ENCODE measurements around the gene FARS2. TPM values are rescaled to one million over a fixed set of nuclear protein-coding genes. Genes with fewer than 3 reads are reported as not detected.

The FARS2 gene
- total RNA-seq, 3 donors from 2014 or later: 12.0 to 29.6 (median 24.3) TPM

DNA sequence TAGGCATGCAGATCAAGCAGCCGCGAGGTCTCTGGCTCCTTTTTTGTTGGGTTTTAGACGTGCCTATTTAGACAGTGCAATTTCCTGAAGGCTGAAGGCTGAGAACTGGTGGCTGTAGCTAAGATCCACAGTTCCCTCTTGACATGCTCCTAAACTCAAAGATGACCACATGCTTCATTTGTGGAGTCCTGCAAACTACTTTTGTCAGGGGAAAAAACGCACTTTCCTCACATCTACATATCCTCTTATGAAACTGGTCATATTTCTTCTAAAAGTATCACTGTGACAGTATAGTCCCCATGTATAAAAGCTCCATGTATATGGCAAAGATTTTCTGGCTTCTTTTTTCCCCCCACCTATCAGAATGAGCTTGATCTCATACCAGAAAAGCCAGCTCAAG is 31.2 kb upstream of the FARS2 start:
- intact Hi-C loops (cut with DNase I; ENCODE audit: low total_unique reads): no loop called here
- Histone ChIP-seq H3K4me3 (no peak overlapping the region), H3K27ac (no peak overlapping the region), H3K4me1 (no peaks in the 10 kb centered on the region), H3K9me3 (no peaks in the 10 kb centered on the region), H3K36me3 (no peaks in the 10 kb centered on the region), H3K27me3 (no peaks in the 10 kb centered on the region)
- DNase-seq (ENCODE audit: low spot score in 2 of 2): no peak
- no peak for TF ChIP-seq POLR2AphosphoS5 (IDR thresholded peaks at IDR 0.05)
- no peak for TF ChIP-seq POLR2A (IDR thresholded peaks at IDR 0.05)
- TF ChIP-seq, protein P1, sequence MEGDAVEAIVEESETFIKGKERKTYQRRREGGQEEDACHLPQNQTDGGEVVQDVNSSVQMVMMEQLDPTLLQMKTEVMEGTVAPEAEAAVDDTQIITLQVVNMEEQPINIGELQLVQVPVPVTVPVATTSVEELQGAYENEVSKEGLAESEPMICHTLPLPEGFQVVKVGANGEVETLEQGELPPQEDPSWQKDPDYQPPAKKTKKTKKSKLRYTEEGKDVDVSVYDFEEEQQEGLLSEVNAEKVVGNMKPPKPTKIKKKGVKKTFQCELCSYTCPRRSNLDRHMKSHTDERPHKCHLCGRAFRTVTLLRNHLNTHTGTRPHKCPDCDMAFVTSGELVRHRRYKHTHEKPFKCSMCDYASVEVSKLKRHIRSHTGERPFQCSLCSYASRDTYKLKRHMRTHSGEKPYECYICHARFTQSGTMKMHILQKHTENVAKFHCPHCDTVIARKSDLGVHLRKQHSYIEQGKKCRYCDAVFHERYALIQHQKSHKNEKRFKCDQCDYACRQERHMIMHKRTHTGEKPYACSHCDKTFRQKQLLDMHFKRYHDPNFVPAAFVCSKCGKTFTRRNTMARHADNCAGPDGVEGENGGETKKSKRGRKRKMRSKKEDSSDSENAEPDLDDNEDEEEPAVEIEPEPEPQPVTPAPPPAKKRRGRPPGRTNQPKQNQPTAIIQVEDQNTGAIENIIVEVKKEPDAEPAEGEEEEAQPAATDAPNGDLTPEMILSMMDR (IDR thresholded peaks at IDR 0.05): no peak

GRCh38 chr6:5231289-5231688 is 30.0 kb upstream of the FARS2 start:
- Histone ChIP-seq H3K27ac (no peak overlapping the region), H3K36me3 (no peaks in the 10 kb centered on the region), H3K4me3 (no peak overlapping the region), H3K4me1 (no peaks in the 10 kb centered on the region), H3K27me3 (no peaks in the 10 kb centered on the region), H3K9me3 (no peaks in the 10 kb centered on the region)
- DNase-seq (ENCODE audit: low spot score in 2 of 2): no peak
- intact Hi-C loops (cut with DNase I; ENCODE audit: low total_unique reads): no loop called here
- TF ChIP-seq POLR2AphosphoS5 (IDR thresholded peaks at IDR 0.05) (no peak), POLR2A (IDR thresholded peaks at IDR 0.05) (no peak)
- TF ChIP-seq, protein P1 (IDR thresholded peaks at IDR 0.05): no peak

- no peaks in the 10 kb centered on the region for H3K36me3 ChIP-seq
Observed at GRCh38 chr6:5234874-5235273, 26.4 kb upstream of the FARS2 start.

GRCh38 chr6:5235830-5236229 is 25.5 kb upstream of the FARS2 start:
- no peak for DNase-seq (ENCODE audit: low spot score in 2 of 2)
- TF ChIP-seq POLR2A (IDR thresholded peaks at IDR 0.05) (no peak), POLR2AphosphoS5 (IDR thresholded peaks at IDR 0.05) (no peak)
- TF ChIP-seq, protein P1 (IDR thresholded peaks at IDR 0.05): no peak
- Histone ChIP-seq H3K27me3 (no peaks in the 10 kb centered on the region), H3K4me1 (no peaks in the 10 kb centered on the region), H3K4me3 (no peak overlapping the region), H3K36me3 (no peaks in the 10 kb centered on the region), H3K9me3 (no peaks in the 10 kb centered on the region), H3K27ac (no peak overlapping the region)
- intact Hi-C loops (cut with DNase I; ENCODE audit: low total_unique reads): no loop called here

More at GRCh38 chr6:5234874-5235273, 26.4 kb upstream of the FARS2 start:
- Histone ChIP-seq H3K27me3 (no peaks in the 10 kb centered on the region), H3K27ac (no peak overlapping the region), H3K4me1 (no peaks in the 10 kb centered on the region), H3K9me3 (no peaks in the 10 kb centered on the region), H3K4me3 (no peak overlapping the region)
- TF ChIP-seq, protein P1 (IDR thresholded peaks at IDR 0.05): no peak
- TF ChIP-seq POLR2AphosphoS5 (IDR thresholded peaks at IDR 0.05): no peak
- TF ChIP-seq POLR2A (IDR thresholded peaks at IDR 0.05): no peak
- intact Hi-C loops (cut with DNase I; ENCODE audit: low total_unique reads): no loop called here
- no peak for DNase-seq (ENCODE audit: low spot score in 2 of 2)

- no peaks in the 10 kb centered on the region for H3K36me3 ChIP-seq
- H3K4me1 ChIP-seq: no peaks in the 10 kb centered on the region
- DNase-seq (ENCODE audit: low spot score in 2 of 2): no peak
- no peak overlapping the region for H3K27ac ChIP-seq
- intact Hi-C loops (cut with DNase I; ENCODE audit: low total_unique reads): no loop called here
- no peak overlapping the region for H3K4me3 ChIP-seq
- no peaks in the 10 kb centered on the region for H3K27me3 ChIP-seq
- H3K9me3 ChIP-seq: no peaks in the 10 kb centered on the region
- TF ChIP-seq POLR2AphosphoS5 (IDR thresholded peaks at IDR 0.05): no peak
- TF ChIP-seq, protein P1 (IDR thresholded peaks at IDR 0.05): no peak
- no peak for TF ChIP-seq POLR2A (IDR thresholded peaks at IDR 0.05)
Observed at GRCh38 chr6:5237805-5238204, 23.5 kb upstream of the FARS2 start.
